Measurements from ENCODE around the gene PRICKLE2.

DNA sequence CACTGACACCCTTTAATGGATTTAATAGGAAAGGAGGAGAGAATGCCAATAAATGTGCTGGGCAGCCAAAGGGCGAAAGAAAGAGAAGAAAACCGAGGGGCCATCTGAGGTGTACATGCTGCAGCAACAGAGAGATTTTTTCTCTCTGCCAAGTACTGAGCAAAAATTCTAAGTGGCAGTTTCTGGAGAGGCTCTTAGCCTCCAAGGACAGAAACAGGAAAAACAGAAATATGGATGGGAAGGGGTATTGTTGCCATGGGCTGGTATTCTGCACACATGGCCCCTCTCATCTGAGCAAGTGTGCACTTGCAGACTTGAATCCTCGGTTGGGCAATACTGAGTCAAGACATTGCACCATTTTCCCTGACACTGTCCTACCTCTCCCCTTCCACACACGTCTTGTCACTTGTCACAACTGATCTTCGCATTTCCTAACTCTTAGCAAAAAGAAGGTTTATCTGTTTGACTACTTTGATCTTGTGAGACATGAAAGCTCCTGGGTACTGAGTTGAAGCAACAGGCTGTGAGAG lies 73.9 kb downstream of the PRICKLE2 start:
- TF ChIP-seq CTCF (IDR thresholded peaks at IDR 0.05; ENCODE audit: low read depth, low read length, missing input control) (no peak), TAF1 (conservative IDR thresholded peaks at IDR 0.05) (no peak), MAX (IDR thresholded peaks at IDR 0.05) (no peak), GABPA (IDR thresholded peaks at IDR 0.05 in 1 of 2, conservative IDR thresholded peaks at IDR 0.05 in 1 of 2) (no peak), SP1 (IDR thresholded peaks at IDR 0.05) (no peak), RAD21 (IDR thresholded peaks at IDR 0.05) (no peak), YY1 (IDR thresholded peaks at IDR 0.05) (no peak), EGR1 (IDR thresholded peaks at IDR 0.05; ENCODE audit: low read depth in 2 of 2) (no peak), NR2F2 (IDR thresholded peaks at IDR 0.05) (no peak), RXRA (IDR thresholded peaks at IDR 0.05) (no peak), FOXA1 (IDR thresholded peaks at IDR 0.05) (no peak)
- TF ChIP-seq, protein P1, sequence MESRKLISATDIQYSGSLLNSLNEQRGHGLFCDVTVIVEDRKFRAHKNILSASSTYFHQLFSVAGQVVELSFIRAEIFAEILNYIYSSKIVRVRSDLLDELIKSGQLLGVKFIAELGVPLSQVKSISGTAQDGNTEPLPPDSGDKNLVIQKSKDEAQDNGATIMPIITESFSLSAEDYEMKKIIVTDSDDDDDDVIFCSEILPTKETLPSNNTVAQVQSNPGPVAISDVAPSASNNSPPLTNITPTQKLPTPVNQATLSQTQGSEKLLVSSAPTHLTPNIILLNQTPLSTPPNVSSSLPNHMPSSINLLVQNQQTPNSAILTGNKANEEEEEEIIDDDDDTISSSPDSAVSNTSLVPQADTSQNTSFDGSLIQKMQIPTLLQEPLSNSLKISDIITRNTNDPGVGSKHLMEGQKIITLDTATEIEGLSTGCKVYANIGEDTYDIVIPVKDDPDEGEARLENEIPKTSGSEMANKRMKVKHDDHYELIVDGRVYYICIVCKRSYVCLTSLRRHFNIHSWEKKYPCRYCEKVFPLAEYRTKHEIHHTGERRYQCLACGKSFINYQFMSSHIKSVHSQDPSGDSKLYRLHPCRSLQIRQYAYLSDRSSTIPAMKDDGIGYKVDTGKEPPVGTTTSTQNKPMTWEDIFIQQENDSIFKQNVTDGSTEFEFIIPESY (IDR thresholded peaks at IDR 0.05), result no peak
- TF ChIP-seq, protein P2, sequence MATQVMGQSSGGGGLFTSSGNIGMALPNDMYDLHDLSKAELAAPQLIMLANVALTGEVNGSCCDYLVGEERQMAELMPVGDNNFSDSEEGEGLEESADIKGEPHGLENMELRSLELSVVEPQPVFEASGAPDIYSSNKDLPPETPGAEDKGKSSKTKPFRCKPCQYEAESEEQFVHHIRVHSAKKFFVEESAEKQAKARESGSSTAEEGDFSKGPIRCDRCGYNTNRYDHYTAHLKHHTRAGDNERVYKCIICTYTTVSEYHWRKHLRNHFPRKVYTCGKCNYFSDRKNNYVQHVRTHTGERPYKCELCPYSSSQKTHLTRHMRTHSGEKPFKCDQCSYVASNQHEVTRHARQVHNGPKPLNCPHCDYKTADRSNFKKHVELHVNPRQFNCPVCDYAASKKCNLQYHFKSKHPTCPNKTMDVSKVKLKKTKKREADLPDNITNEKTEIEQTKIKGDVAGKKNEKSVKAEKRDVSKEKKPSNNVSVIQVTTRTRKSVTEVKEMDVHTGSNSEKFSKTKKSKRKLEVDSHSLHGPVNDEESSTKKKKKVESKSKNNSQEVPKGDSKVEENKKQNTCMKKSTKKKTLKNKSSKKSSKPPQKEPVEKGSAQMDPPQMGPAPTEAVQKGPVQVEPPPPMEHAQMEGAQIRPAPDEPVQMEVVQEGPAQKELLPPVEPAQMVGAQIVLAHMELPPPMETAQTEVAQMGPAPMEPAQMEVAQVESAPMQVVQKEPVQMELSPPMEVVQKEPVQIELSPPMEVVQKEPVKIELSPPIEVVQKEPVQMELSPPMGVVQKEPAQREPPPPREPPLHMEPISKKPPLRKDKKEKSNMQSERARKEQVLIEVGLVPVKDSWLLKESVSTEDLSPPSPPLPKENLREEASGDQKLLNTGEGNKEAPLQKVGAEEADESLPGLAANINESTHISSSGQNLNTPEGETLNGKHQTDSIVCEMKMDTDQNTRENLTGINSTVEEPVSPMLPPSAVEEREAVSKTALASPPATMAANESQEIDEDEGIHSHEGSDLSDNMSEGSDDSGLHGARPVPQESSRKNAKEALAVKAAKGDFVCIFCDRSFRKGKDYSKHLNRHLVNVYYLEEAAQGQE (IDR thresholded peaks at IDR 0.05), result no peak

All from liver (tissue), 3 donors.